Suprapubic skin (tissue), 4 donors: ENCODE measurements around the gene SLC7A9. TPM values are rescaled to one million over a fixed set of nuclear protein-coding genes. Genes with fewer than 3 reads are reported as not detected.

Experiments used
- DNase-seq, 2 donors: peaks; one replicate each; pipeline ENCODE4 v3.0.0-alpha.2; 2019; ENCODE audit warnings: low spot score in 2 of 2
- H3K27ac ChIP-seq: fragments of 200-600 bp; sonication (generic); one replicate; pipeline ENCODE4 v1.5.1; 2019
- H3K27me3 ChIP-seq: fragments of 200-600 bp; sonication (generic); one replicate; pipeline ENCODE4 v1.5.1; 2019
- H3K36me3 ChIP-seq: fragments of 200-600 bp; sonication (generic); one replicate; pipeline ENCODE4 v1.5.1; 2019
- H3K4me1 ChIP-seq: fragments of 200-600 bp; sonication (generic); one replicate; pipeline ENCODE4 v1.5.1; 2019
- H3K4me3 ChIP-seq: fragments of 200-600 bp; sonication (generic); one replicate; pipeline ENCODE4 v1.5.1; 2019; ENCODE audit warnings: mild to moderate bottlenecking
- H3K9me3 ChIP-seq: fragments of 200-600 bp; sonication (generic); one replicate; pipeline ENCODE4 v1.5.1; 2019
- CTCF ChIP-seq, 2 donors: fragments of 200-600 bp in 1 of 2; fragments of 450-650 bp in 1 of 2; sonication (generic) in 1 of 2; IDR thresholded peaks; one replicate each; pipeline ENCODE4 v1.5.1; 2016 to 2019; ENCODE audit warnings: antibody characterized with exemption in 2 of 2, mild to moderate bottlenecking in 1 of 2, moderate library complexity in 1 of 2
- EP300 ChIP-seq: sonication (generic); formaldehyde crosslinking; IDR thresholded peaks from one replicate; pipeline ENCODE4 v1.6.1; 2017; ENCODE audit warnings: antibody characterized with exemption
- POLR2A ChIP-seq, 2 donors: fragments of 450-650 bp; IDR thresholded peaks; one replicate each; pipeline ENCODE4 v1.6.1; 2017; ENCODE audit warnings: antibody characterized with exemption in 2 of 2, mild to moderate bottlenecking in 2 of 2, moderate library complexity in 2 of 2
- POLR2AphosphoS5 ChIP-seq, 3 donors: sonication (generic); formaldehyde crosslinking; IDR thresholded peaks; one replicate each; pipeline ENCODE4 v1.6.1; 2017; ENCODE audit warnings: antibody characterized with exemption in 3 of 3
- WGBS: methylation state at CpG from one replicate; pipeline ENCODE4 v1.1.5; 2018; 5-methylcytosine and 5-hydroxymethylcytosine counted together
- total RNA-seq, 4 donors: library from RNA; depleted of rRNA; stranded (reverse); fragments of >200 nt; gene quantifications; one replicate each; pipeline ENCODE4 v1.1.0, GENCODE V29; 2016

SLC7A9 gene
- total RNA-seq, 4 donors from 2014 or later, result 0.40 to 1.7 (median 1.1) TPM; not detected in 1

DNA sequence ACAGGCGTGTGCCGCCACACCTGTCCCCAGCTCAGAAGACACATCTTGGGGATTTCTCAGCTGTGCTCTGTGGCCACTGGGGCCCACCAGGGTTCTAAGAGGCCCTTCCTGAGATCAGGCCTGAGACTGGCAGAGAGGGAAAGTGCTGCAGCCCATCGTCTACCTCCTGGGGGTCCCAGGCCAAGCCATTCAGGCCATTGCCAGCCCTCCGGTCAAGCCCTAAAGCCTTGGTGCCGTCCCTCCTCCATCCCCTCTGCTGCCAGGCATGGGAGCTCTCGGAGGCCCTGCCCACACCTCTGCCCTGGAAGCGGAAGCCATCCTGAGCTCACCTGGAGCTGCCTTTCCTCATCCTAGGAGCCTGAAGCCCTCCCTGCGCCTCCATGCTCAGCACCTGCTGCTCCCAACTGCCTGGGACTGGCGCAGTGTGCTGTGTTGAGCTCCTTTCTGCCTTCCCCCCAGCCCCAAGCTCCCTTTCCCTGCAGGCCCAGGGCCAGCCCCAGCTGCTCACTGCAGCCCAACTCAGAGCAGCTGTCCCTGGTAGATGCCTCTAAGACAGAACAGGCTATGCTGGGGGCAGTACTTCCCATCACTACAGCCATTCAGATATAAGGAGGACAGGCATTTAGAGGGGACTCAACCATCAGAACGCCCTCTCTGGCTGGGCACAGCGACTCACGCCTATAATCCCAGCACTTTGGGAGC lies 2.9 kb downstream of the SLC7A9 start:
- no peak for DNase-seq
- H3K36me3 ChIP-seq, result no peaks in the 10 kb centered on the region
- H3K27me3 ChIP-seq, result no peaks in the 10 kb centered on the region
- no peak overlapping the region for H3K4me3 ChIP-seq
- H3K27ac ChIP-seq, result no peak overlapping the region
- no peak for TF ChIP-seq POLR2AphosphoS5 (IDR thresholded peaks at IDR 0.05)
- TF ChIP-seq EP300, result no peak
- no peak for TF ChIP-seq CTCF (IDR thresholded peaks at IDR 0.05)
- no peak for TF ChIP-seq POLR2A (IDR thresholded peaks at IDR 0.05)
- 96% methylated on average over 4 of the region's 12 CpGs for WGBS
- no peaks in the 10 kb centered on the region for H3K4me1 ChIP-seq
- H3K9me3 ChIP-seq, result no peaks in the 10 kb centered on the region

DNA sequence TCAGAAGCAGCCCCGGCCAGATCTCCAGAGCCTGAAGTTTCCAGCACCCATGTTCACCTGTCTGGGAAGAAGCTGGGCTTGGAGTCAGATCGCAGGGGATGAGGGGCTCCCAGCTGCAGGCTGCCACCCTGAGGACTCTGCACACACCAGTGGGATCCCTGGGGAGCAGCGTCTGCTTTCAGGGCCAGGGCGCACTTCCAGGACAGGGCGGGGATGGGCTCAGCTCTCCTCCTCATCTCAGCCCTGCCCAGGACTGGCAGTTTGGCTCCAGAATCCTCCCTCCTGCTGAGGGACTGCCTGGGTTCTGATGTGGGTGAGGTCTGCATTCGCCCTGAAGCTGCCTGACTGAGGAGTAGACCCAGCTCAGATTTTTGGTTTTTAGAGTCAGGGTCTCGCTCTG lies 3.5 kb downstream of the SLC7A9 start:
- no peak overlapping the region for H3K4me3 ChIP-seq
- no peak for DNase-seq
- 79% methylated on average over 4 of the region's 7 CpGs for WGBS
- TF ChIP-seq CTCF (IDR thresholded peaks at IDR 0.05) (no peak), EP300 (no peak), POLR2A (IDR thresholded peaks at IDR 0.05) (no peak), POLR2AphosphoS5 (IDR thresholded peaks at IDR 0.05) (no peak)
- H3K9me3 ChIP-seq, result no peaks in the 10 kb centered on the region
- H3K27me3 ChIP-seq, result no peaks in the 10 kb centered on the region
- H3K27ac ChIP-seq, result no peak overlapping the region
- no peaks in the 10 kb centered on the region for H3K4me1 ChIP-seq
- no peaks in the 10 kb centered on the region for H3K36me3 ChIP-seq

GRCh38 chr19:32865326-32865725 lies 4.2 kb downstream of the SLC7A9 start:
- H3K4me3 ChIP-seq, result no peak overlapping the region
- no peaks in the 10 kb centered on the region for H3K27me3 ChIP-seq
- 72% methylated on average over 5 of the region's 6 CpGs for WGBS
- TF ChIP-seq POLR2AphosphoS5 (IDR thresholded peaks at IDR 0.05) (no peak), POLR2A (IDR thresholded peaks at IDR 0.05) (no peak)
- H3K27ac ChIP-seq, result no peak overlapping the region
- no peaks in the 10 kb centered on the region for H3K9me3 ChIP-seq
- DNase-seq, result no peak
- H3K4me1 ChIP-seq, result no peaks in the 10 kb centered on the region
- no peaks in the 10 kb centered on the region for H3K36me3 ChIP-seq

DNA sequence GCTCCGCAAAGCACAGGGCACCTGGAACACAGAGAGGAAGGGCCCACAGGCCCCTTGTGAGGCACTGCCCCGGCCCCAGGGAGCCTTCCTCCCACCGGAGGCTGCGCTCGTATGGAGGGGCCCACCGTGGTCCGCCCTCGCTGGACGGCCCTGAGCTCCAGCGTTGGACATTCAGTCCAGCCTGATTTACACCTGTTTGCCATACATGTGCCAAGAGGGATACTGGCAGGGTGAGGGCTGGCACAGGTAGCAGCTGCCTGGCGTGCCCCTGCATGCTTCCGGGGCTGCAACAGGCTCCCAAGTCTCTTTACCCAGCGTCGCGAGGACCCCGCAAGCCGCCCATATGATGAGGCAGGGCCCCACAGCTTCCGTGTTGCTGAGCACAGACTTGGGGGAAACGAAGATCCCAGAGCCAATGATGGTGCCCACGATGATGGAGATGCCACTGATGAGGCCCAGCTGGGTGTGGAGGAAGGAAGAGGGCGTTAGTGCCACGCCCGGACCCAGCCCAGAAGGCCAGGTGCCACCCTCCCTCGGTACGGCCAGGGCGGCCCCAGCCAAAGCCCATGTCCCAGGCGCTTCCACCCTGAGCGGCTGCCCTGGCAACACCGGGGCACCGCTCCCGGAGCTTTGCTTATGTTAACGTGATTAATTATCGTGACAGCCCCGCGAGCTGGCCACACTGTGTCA lies 5.1 kb downstream of the SLC7A9 start:
- Histone ChIP-seq H3K9me3 (no peaks in the 10 kb centered on the region), H3K27ac (no peak overlapping the region), H3K36me3 (no peaks in the 10 kb centered on the region), H3K4me1 (no peaks in the 10 kb centered on the region), H3K27me3 (no peaks in the 10 kb centered on the region), H3K4me3 (no peak overlapping the region)
- DNase-seq, result no peak
- WGBS, result 84% methylated on average over 26 of the region's 35 CpGs
- no peak for TF ChIP-seq EP300
- TF ChIP-seq CTCF (IDR thresholded peaks at IDR 0.05), result no peak
- no peak for TF ChIP-seq POLR2AphosphoS5 (IDR thresholded peaks at IDR 0.05)
- TF ChIP-seq POLR2A (IDR thresholded peaks at IDR 0.05), result no peak

DNA sequence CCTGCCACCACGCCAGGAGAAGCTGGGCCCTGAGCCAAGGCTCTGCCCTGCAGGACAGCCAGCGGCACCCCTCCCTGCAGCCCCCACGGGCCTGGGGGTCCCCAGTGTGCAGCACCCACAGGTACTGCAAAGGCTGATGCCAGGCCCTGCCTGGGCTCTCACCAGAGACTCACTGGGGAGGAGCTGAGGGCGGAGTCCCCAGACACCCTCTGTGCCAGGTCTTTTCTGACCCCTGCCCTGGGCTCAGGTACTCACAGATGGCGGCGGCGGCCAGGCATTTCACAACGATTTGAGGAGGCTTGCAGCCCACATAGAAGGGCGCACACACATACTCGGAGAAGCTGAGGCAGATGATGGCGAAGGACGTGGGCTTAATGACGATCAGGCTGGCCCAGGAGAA lies 5.7 kb downstream of the SLC7A9 start:
- no peaks in the 10 kb centered on the region for H3K9me3 ChIP-seq
- WGBS, result 86% methylated on average over 13 of the region's 13 CpGs
- no peak for DNase-seq
- H3K27ac ChIP-seq, result no peak overlapping the region
- no peaks in the 10 kb centered on the region for H3K27me3 ChIP-seq
- no peak overlapping the region for H3K4me3 ChIP-seq
- no peaks in the 10 kb centered on the region for H3K36me3 ChIP-seq
- no peaks in the 10 kb centered on the region for H3K4me1 ChIP-seq
- TF ChIP-seq CTCF (IDR thresholded peaks at IDR 0.05), result no peak
- no peak for TF ChIP-seq POLR2AphosphoS5 (IDR thresholded peaks at IDR 0.05)
- no peak for TF ChIP-seq EP300
- no peak for TF ChIP-seq POLR2A (IDR thresholded peaks at IDR 0.05)
